CD4-positive, alpha-beta T cell treated with Interleukin-2 at 100 ng/mL for 4 hours (primary cell): ENCODE data around the gene GNAI2.

ENCODE experiments used
- DNase-seq: peaks from one replicate; pipeline ENCODE4 v3.0.0-alpha.2; 2020; ENCODE audit warnings: low spot score

GNAI2 gene

GRCh38 chr3:50297896-50298725 lies 62.1 kb downstream of the GNAI2 start:
- no peak for DNase-seq

GRCh38 chr3:50298836-50299637 lies 63.0 kb downstream of the GNAI2 start, which contains the start of the genes HYAL3 and NAA80:
HYAL3 (minus strand) TSS chr3:50299405; CDS start chr3:50295602, 3,803 bp downstream.
NAA80 (minus strand) TSS chr3:50299405; CDS start chr3:50297463, 1,942 bp downstream.
- DNase-seq = peak; percentile 99

- no peak for DNase-seq
These were observed 63.6 kb downstream of the GNAI2 start for GRCh38 chr3:50299638-50299928.

GRCh38 chr3:50299929-50300680 lies 64.1 kb downstream of the GNAI2 start:
- DNase-seq = no peak

- DNase-seq = no peak
These were observed 64.8 kb downstream of the GNAI2 start for GRCh38 chr3:50300681-50301254.

- no peak for DNase-seq
These were observed 66.3 kb downstream of the GNAI2 start for GRCh38 chr3:50302095-50303012.

GRCh38 chr3:50303013-50303815 lies 67.2 kb downstream of the GNAI2 start, which contains the start of gene HYAL1:
HYAL1 (minus strand) TSS chr3:50303574; CDS start chr3:50302956, 618 bp downstream.
- DNase-seq = no peak

GRCh38 chr3:50304601-50305000 lies 68.6 kb downstream of the GNAI2 start:
- no peak for DNase-seq
